ENCODE results near the gene ANK3. TPM values are rescaled to one million over a fixed set of nuclear protein-coding genes. Genes with fewer than 3 reads are reported as not detected.
"Not testable (repeated sequence)": the region's sequence is repeated elsewhere in the genome, so short reads cannot be mapped to it uniquely, and the experiment has no call there.

Gene ANK3
- total and polyA plus RNA-seq, 7 donors: 11.6 to 170 (median 94.2) TPM

DNA sequence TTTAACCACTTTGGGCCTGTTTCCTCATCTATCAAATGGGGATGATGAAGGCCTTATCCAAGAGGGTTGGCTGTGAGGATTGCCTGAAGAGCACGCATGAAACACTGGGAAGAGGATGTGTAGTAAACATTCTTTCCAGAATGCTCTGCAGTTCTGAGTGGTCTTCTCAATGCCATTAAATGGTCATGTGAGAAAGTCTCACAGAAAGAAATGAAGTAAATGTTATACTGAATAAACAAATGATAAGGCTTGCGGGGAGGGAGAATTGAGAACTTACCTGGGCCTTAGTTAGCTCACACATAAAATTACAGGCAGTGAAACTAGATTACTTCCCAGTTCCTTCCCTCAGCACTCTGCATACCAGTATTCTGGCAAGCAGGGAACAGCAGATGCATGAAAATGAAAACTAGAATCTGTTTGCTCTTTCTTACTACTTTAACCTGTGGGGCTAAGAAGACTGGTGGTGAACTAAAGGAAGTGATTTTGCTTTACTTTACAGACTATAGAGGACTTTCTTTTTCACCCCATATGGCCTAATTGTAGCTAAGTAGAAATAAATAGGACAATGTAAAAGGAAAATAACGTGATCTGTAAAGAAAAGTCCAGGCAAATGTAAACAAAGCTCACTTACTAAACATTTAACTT is 348.1 kb downstream of the ANK3 start:
- no peaks in the 10 kb centered on the region for H3K27me3 ChIP-seq (ENCODE audit: insufficient read depth in 3 of 3, low read length in 2 of 3)
- no peak overlapping the region for H3K4me3 ChIP-seq
- ATAC-seq (no peak), DNase-seq (no peak)
- peaks cover 3 to 50% of the 10 kb centered on the region in 2 donors for H3K36me3 ChIP-seq (ENCODE audit: insufficient read depth in 1 of 2, low read depth in 1 of 2)
- intact Hi-C loops (cut with DNase I): no loop called here
- H3K4me1 ChIP-seq: no peaks in the 10 kb centered on the region
- WGBS, 3 donors: 86 to 87% (median 87%) methylated on average over 3 of the region's 3 CpGs
- no peaks in the 10 kb centered on the region for H3K9me3 ChIP-seq
- H3K27ac ChIP-seq: no peak overlapping the region
- TF ChIP-seq, protein P1, sequence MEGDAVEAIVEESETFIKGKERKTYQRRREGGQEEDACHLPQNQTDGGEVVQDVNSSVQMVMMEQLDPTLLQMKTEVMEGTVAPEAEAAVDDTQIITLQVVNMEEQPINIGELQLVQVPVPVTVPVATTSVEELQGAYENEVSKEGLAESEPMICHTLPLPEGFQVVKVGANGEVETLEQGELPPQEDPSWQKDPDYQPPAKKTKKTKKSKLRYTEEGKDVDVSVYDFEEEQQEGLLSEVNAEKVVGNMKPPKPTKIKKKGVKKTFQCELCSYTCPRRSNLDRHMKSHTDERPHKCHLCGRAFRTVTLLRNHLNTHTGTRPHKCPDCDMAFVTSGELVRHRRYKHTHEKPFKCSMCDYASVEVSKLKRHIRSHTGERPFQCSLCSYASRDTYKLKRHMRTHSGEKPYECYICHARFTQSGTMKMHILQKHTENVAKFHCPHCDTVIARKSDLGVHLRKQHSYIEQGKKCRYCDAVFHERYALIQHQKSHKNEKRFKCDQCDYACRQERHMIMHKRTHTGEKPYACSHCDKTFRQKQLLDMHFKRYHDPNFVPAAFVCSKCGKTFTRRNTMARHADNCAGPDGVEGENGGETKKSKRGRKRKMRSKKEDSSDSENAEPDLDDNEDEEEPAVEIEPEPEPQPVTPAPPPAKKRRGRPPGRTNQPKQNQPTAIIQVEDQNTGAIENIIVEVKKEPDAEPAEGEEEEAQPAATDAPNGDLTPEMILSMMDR (IDR thresholded peaks at IDR 0.05): no peak

DNA sequence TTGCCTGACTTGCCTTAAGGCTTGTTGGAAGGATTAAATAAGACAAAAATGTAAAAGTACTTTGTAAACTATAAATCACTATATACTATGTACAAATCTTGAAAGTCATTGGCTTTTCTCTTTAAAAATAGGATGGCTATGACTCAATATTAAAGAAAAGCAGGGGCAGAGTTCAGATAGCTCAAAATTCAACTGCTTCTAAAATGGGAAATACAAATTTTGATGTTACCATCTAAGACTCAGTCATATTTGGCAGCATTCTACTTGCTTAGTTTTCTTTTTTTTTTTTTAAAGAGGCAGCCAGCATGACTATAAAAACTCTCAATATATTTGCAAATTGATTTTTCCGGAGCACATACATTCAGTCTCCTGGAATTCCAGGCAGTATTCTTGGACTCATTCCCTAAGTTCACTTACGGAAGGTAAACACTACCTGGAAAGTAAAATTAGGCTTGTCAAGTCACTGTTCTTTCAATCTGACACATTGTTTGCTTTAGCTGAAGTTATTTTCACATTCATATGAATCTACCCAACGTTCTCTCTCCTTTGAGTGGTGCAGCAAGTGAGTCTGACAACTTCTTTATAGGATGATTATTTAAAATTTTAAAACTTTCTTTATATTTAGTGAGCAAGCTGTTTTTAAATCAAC is 349.5 kb downstream of the ANK3 start:
- no peaks in the 10 kb centered on the region for H3K9me3 ChIP-seq
- ATAC-seq (no peak), DNase-seq (no peak)
- WGBS, 3 donors: 63 to 77% (median 73%) methylated on average over 3 of the region's 3 CpGs
- no peak overlapping the region for H3K27ac ChIP-seq
- intact Hi-C loops (cut with DNase I): no loop called here
- no peak overlapping the region for H3K4me3 ChIP-seq
- TF ChIP-seq, protein P1 (IDR thresholded peaks at IDR 0.05): no peak
- H3K27me3 ChIP-seq (ENCODE audit: insufficient read depth in 3 of 3, low read length in 2 of 3): no peaks in the 10 kb centered on the region
- H3K4me1 ChIP-seq: no peaks in the 10 kb centered on the region
- H3K36me3 ChIP-seq (ENCODE audit: insufficient read depth in 1 of 2, low read depth in 1 of 2): peaks cover 3 to 50% of the 10 kb centered on the region in 2 donors

DNA sequence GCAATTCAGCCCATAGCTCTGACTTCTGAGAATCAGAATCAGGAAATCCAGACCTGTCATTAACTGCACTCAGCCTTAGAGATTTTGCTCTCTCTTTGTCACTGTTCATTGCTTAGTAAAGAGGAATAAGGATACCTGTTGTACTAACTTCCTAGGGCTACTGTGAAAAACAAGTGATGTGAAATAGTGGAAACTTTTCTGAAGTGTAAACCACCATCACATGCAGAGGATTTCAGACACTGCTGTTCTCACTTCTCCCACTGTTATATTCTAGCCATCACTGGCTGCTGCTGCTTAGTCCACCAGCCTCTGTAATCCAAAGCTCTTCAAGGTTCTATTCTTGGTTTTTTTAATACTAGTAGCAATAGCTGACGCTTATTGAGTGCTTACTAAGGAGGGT is 353.7 kb downstream of the ANK3 start:
- Histone ChIP-seq H3K9me3 (no peaks in the 10 kb centered on the region), H3K27ac (no peak overlapping the region), H3K4me1 (peaks cover 21% of the 10 kb centered on the region), H3K27me3 (ENCODE audit: insufficient read depth in 3 of 3, low read length in 2 of 3) (no peaks in the 10 kb centered on the region), H3K36me3 (ENCODE audit: insufficient read depth in 1 of 2, low read depth in 1 of 2) (peaks cover 0 to 22% of the 10 kb centered on the region in 2 donors), H3K4me3 (no peak overlapping the region)
- 71 to 97% (median 92%) methylated on average over 1 of the region's 1 CpG for WGBS, 3 donors
- intact Hi-C loops (cut with DNase I): loop anchor here (10.0 kb wide), 2 partner anchors 201 to 801 kb away; no protein-coding TSS in a partner anchor
- TF ChIP-seq, protein P1 (IDR thresholded peaks at IDR 0.05): no peak
- DNase-seq (no peak), ATAC-seq (no peak)

DNA sequence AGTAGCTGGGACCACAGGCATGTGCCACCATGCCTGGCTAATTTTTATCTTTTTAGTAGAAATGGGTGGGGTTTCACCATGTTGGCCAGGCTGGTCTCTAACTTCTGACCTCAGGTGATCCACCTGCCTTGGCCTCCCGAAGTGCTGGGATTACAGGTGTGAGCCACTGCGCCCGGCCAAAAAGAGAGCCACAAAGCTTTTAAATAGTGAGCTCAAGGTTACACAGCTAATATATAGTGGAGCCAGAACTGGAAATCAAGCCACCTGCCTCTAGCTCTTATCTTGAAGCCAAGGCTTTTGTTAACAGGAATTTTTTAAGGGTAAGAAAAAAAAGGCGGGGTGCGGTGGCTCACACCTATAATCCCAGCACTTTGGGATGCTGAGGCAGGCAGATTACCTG is 354.3 kb downstream of the ANK3 start:
- ATAC-seq; H3K27ac ChIP-seq; DNase-seq; H3K4me3 ChIP-seq; H3K9me3 ChIP-seq; H3K27me3 ChIP-seq (ENCODE audit: insufficient read depth in 3 of 3, low read length in 2 of 3): not testable (repeated sequence)
- Histone ChIP-seq H3K36me3 (ENCODE audit: insufficient read depth in 1 of 2, low read depth in 1 of 2) (peaks cover 0 to 21% of the 10 kb centered on the region in 2 donors), H3K4me1 (peaks cover 25% of the 10 kb centered on the region)
- intact Hi-C loops (cut with DNase I): loop anchor here (10.0 kb wide), 2 partner anchors 201 to 801 kb away; no protein-coding TSS in a partner anchor
- WGBS, 3 donors: 95 to 96% (median 96%) methylated on average over 5 of the region's 5 CpGs

DNA sequence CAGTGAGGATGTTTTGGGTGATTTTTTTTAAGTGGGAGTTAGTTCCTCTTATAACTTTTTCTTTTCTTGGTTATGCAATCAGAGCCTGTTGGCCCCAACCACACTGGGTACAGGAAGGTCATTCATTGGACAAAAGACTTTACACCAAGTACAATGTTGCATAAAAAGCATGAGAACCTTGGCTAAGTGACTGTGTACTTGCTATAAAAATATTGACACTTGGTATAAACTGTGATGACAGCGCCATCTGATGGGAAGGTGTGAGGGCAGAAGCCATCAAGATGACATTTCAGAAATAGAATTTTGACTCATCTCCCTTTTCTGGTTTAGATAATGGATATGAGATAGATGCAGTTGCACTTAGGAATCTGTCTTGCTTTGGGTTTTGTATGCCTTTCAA is 357.0 kb downstream of the ANK3 start:
- peak; percentile 89 to 94 (median 90) for ATAC-seq
- intact Hi-C loops (cut with DNase I): loop anchor here (1.0 to 10.0 kb wide), 6 partner anchors 125 to 798 kb away; partner anchors contain the start of gene CCDC6 (in 1 of the 2)
- Histone ChIP-seq H3K4me3 (no peak overlapping the region), H3K27me3 (ENCODE audit: insufficient read depth in 3 of 3, low read length in 2 of 3) (no peaks in the 10 kb centered on the region), H3K27ac (peak overlapping the region; percentile 88), H3K9me3 (no peaks in the 10 kb centered on the region), H3K4me1 (peaks cover 25% of the 10 kb centered on the region), H3K36me3 (ENCODE audit: insufficient read depth in 1 of 2, low read depth in 1 of 2) (peaks cover 0 to 7% of the 10 kb centered on the region in 2 donors)
- DNase-seq: peak; percentile 24 to 58
- WGBS, 3 donors: 12 to 23% (median 22%) methylated on average over 1 of the region's 1 CpG
- TF ChIP-seq, protein P1 (IDR thresholded peaks at IDR 0.05): peak; percentile 63

All from psoas muscle (tissue), 8 donors.